Rectal smooth muscle tissue (tissue), 1 donor: ENCODE data around the gene TMEM167A.
A peak's percentile ranks its signal among the peaks of the same experiment; 100 is the strongest.

Experiments used
- H3K27ac ChIP-seq: one replicate; pipeline ENCODE4 v1.7.0; 2013; ENCODE audit warnings: low read depth, low read length, inconsistent platforms
- H3K27me3 ChIP-seq: one replicate; pipeline ENCODE4 v1.7.0; 2013; ENCODE audit warnings: low read length; ENCODE audit not compliant: control insufficient read depth, insufficient read depth
- H3K36me3 ChIP-seq: one replicate; pipeline ENCODE4 v1.7.0; 2013; ENCODE audit warnings: low read length; ENCODE audit not compliant: control insufficient read depth, insufficient read depth
- H3K4me1 ChIP-seq: one replicate; pipeline ENCODE4 v1.7.0; 2013; ENCODE audit warnings: low read length; ENCODE audit not compliant: control insufficient read depth, insufficient read depth
- H3K4me3 ChIP-seq: one replicate; pipeline ENCODE4 v1.7.0; 2013; ENCODE audit warnings: low read length
- H3K9ac ChIP-seq: one replicate; pipeline ENCODE4 v1.7.0; 2013; ENCODE audit warnings: low read length

TMEM167A gene

GRCh38 chr5:83076742-83077661 is at the start of gene TMEM167A, which contains the start of gene XRCC4:
Gene TMEM167A, minus strand, starts transcription at chr5:83077394. Its CDS starts 71 bp downstream, at chr5:83077323.
Gene XRCC4, plus strand, starts transcription at chr5:83077547. Its CDS starts 27,373 bp downstream, at chr5:83104920.
- Histone ChIP-seq H3K27ac (peak within 1 kb of the TSS; percentile 86), H3K4me3 (peak within 1 kb of the TSS; percentile 99), H3K9ac (peak within 1 kb of the TSS; percentile 87), H3K4me1 (peaks cover 14% of the 10 kb centered on the region), H3K27me3 (no peaks in the 10 kb centered on the region), H3K36me3 (no peaks in the 10 kb centered on the region)

- H3K4me3 ChIP-seq = no peak overlapping the region
- no peaks in the 10 kb centered on the region for H3K36me3 ChIP-seq
- no peaks in the 10 kb centered on the region for H3K27me3 ChIP-seq
- no peaks in the 10 kb centered on the region for H3K4me1 ChIP-seq
- no peak overlapping the region for H3K9ac ChIP-seq
- no peak overlapping the region for H3K27ac ChIP-seq
Measured at GRCh38 chr5:83126501-83126900, 49.3 kb upstream of the TMEM167A start.

- no peak overlapping the region for H3K27ac ChIP-seq
Measured at GRCh38 chr5:83125560-83125959, 48.4 kb upstream of the TMEM167A start.

GRCh38 chr5:83124593-83124992 is 47.4 kb upstream of the TMEM167A start:
- no peak overlapping the region for H3K9ac ChIP-seq
- H3K4me1 ChIP-seq = no peaks in the 10 kb centered on the region
- H3K36me3 ChIP-seq = no peaks in the 10 kb centered on the region
- no peak overlapping the region for H3K4me3 ChIP-seq
- H3K27me3 ChIP-seq = no peaks in the 10 kb centered on the region
- H3K27ac ChIP-seq = no peak overlapping the region

More at GRCh38 chr5:83125560-83125959, 48.4 kb upstream of the TMEM167A start:
- Histone ChIP-seq H3K36me3 (no peaks in the 10 kb centered on the region), H3K4me1 (no peaks in the 10 kb centered on the region), H3K27me3 (no peaks in the 10 kb centered on the region), H3K4me3 (no peak overlapping the region), H3K9ac (no peak overlapping the region)

GRCh38 chr5:83118976-83119375 is 41.8 kb upstream of the TMEM167A start:
- Histone ChIP-seq H3K27me3 (no peaks in the 10 kb centered on the region), H3K27ac (no peak overlapping the region), H3K4me1 (no peaks in the 10 kb centered on the region), H3K36me3 (no peaks in the 10 kb centered on the region), H3K4me3 (no peak overlapping the region), H3K9ac (no peak overlapping the region)

- Histone ChIP-seq H3K4me1 (no peaks in the 10 kb centered on the region), H3K27ac (no peak overlapping the region), H3K36me3 (no peaks in the 10 kb centered on the region), H3K4me3 (no peak overlapping the region), H3K9ac (no peak overlapping the region), H3K27me3 (no peaks in the 10 kb centered on the region)
Measured at GRCh38 chr5:83118471-83118870, 41.3 kb upstream of the TMEM167A start.

GRCh38 chr5:83115816-83116215 is 38.6 kb upstream of the TMEM167A start:
- H3K4me3 ChIP-seq = no peak overlapping the region
- no peaks in the 10 kb centered on the region for H3K27me3 ChIP-seq
- H3K9ac ChIP-seq = no peak overlapping the region
- no peak overlapping the region for H3K27ac ChIP-seq
- no peaks in the 10 kb centered on the region for H3K4me1 ChIP-seq
- H3K36me3 ChIP-seq = no peaks in the 10 kb centered on the region

- Histone ChIP-seq H3K27me3 (no peaks in the 10 kb centered on the region), H3K4me1 (no peaks in the 10 kb centered on the region), H3K9ac (no peak overlapping the region), H3K4me3 (no peak overlapping the region), H3K36me3 (no peaks in the 10 kb centered on the region), H3K27ac (no peak overlapping the region)
Measured at GRCh38 chr5:83109380-83109779, 32.2 kb upstream of the TMEM167A start.

- Histone ChIP-seq H3K27ac (no peak overlapping the region), H3K9ac (no peak overlapping the region), H3K27me3 (no peaks in the 10 kb centered on the region), H3K4me3 (no peak overlapping the region), H3K4me1 (no peaks in the 10 kb centered on the region), H3K36me3 (no peaks in the 10 kb centered on the region)
Measured at GRCh38 chr5:83107692-83108420, 30.7 kb upstream of the TMEM167A start.

- no peaks in the 10 kb centered on the region for H3K36me3 ChIP-seq
- no peaks in the 10 kb centered on the region for H3K4me1 ChIP-seq
- no peak overlapping the region for H3K9ac ChIP-seq
- H3K4me3 ChIP-seq = no peak overlapping the region
- H3K27me3 ChIP-seq = no peaks in the 10 kb centered on the region
- no peak overlapping the region for H3K27ac ChIP-seq
Measured at GRCh38 chr5:83104021-83104420, 26.8 kb upstream of the TMEM167A start.

- no peak overlapping the region for H3K27ac ChIP-seq
- no peak overlapping the region for H3K9ac ChIP-seq
- H3K4me3 ChIP-seq = no peak overlapping the region
- H3K4me1 ChIP-seq = no peaks in the 10 kb centered on the region
- H3K36me3 ChIP-seq = no peaks in the 10 kb centered on the region
- no peaks in the 10 kb centered on the region for H3K27me3 ChIP-seq
Measured at GRCh38 chr5:83102364-83102980, 25.3 kb upstream of the TMEM167A start.

GRCh38 chr5:83101514-83101913 is 24.3 kb upstream of the TMEM167A start:
- Histone ChIP-seq H3K27ac (no peak overlapping the region), H3K9ac (no peak overlapping the region), H3K4me3 (no peak overlapping the region), H3K4me1 (no peaks in the 10 kb centered on the region), H3K36me3 (no peaks in the 10 kb centered on the region), H3K27me3 (no peaks in the 10 kb centered on the region)
